Trophoblast cell (in vitro differentiated cells and primary cell): Measurements from ENCODE around the gene CTSO.

Experiments used
- DNase-seq, 2 donors: peaks; one replicate each; pipeline ENCODE4 v3.0.0-alpha.2; 2016
- H2AFZ ChIP-seq: 2 replicates; pipeline ENCODE4 v1.6.1; 2013; ENCODE audit warnings: low read length, moderate library complexity, mild to moderate bottlenecking; ENCODE audit not compliant: insufficient read depth, poor library complexity
- H2AK5ac ChIP-seq: 2 replicates; pipeline ENCODE4 v1.6.1; 2013; ENCODE audit warnings: mild to moderate bottlenecking, low read length
- H2BK120ac ChIP-seq: 2 replicates; pipeline ENCODE4 v1.6.1; 2013; ENCODE audit warnings: low read length, mild to moderate bottlenecking, moderate library complexity; ENCODE audit not compliant: insufficient read depth, poor library complexity
- H2BK12ac ChIP-seq: 2 replicates; pipeline ENCODE4 v1.6.1; 2013; ENCODE audit warnings: mild to moderate bottlenecking, low read length, moderate library complexity
- H2BK5ac ChIP-seq: 2 replicates; pipeline ENCODE4 v1.6.1; 2013; ENCODE audit warnings: low read length, low read depth, moderate library complexity, mild to moderate bottlenecking; ENCODE audit not compliant: poor library complexity
- H3K14ac ChIP-seq: 2 replicates; pipeline ENCODE4 v1.6.1; 2013; ENCODE audit warnings: mild to moderate bottlenecking, low read length
- H3K18ac ChIP-seq: 2 replicates; pipeline ENCODE4 v1.6.1; 2013; ENCODE audit warnings: mild to moderate bottlenecking, low read length
- H3K23ac ChIP-seq: 2 replicates; pipeline ENCODE4 v1.6.1; 2013; ENCODE audit warnings: low read length
- H3K27ac ChIP-seq: 2 replicates; pipeline ENCODE4 v1.5.1; 2013; ENCODE audit warnings: low read depth, mild to moderate bottlenecking, inconsistent platforms, low read length, moderate library complexity
- H3K27me3 ChIP-seq: 2 replicates; pipeline ENCODE4 v1.6.1; 2013; ENCODE audit warnings: inconsistent platforms, mild to moderate bottlenecking, low read length, moderate library complexity; ENCODE audit not compliant: insufficient read depth
- H3K36me3 ChIP-seq, 2 experiments: 1 replicate in 1 of 2; 2 replicates in 1 of 2; pipeline ENCODE4 v1.6.1; 2013; ENCODE audit warnings: low read length in 2 of 2, mild to moderate bottlenecking in 2 of 2, moderate library complexity in 1 of 2; ENCODE audit not compliant: insufficient read depth in 2 of 2, control insufficient read depth in 1 of 2
- H3K4ac ChIP-seq: 2 replicates; pipeline ENCODE4 v1.6.1; 2013; ENCODE audit warnings: low read depth, mild to moderate bottlenecking, low read length, moderate library complexity
- H3K4me1 ChIP-seq, 2 experiments: 1 replicate in 1 of 2; 2 replicates in 1 of 2; pipeline ENCODE4 v1.6.1; 2013; ENCODE audit warnings: low read length in 2 of 2, mild to moderate bottlenecking in 2 of 2, moderate library complexity in 1 of 2; ENCODE audit not compliant: insufficient read depth in 2 of 2, control insufficient read depth in 1 of 2
- H3K4me2 ChIP-seq: 2 replicates; pipeline ENCODE4 v1.6.1; 2013; ENCODE audit warnings: inconsistent platforms, mild to moderate bottlenecking, low read length, moderate library complexity
- H3K4me3 ChIP-seq: 2 replicates; pipeline ENCODE4 v1.5.1; 2013; ENCODE audit warnings: mild to moderate bottlenecking, low read depth, low read length, inconsistent platforms
- H3K79me1 ChIP-seq: one replicate; pipeline ENCODE4 v1.6.1; 2013; ENCODE audit warnings: low read length
- H3K79me2 ChIP-seq: 2 replicates; pipeline ENCODE4 v1.6.1; 2013; ENCODE audit warnings: low read length, mild to moderate bottlenecking; ENCODE audit not compliant: control insufficient read depth, insufficient read depth, poor library complexity
- H3K9ac ChIP-seq: 2 replicates; pipeline ENCODE4 v1.6.1; 2013; ENCODE audit warnings: mild to moderate bottlenecking, low read length
- H3K9me3 ChIP-seq: 2 replicates; pipeline ENCODE4 v1.6.1; 2013; ENCODE audit warnings: low read depth, mild to moderate bottlenecking, control low read depth, inconsistent platforms, low read length; ENCODE audit not compliant: insufficient read depth
- H4K12ac ChIP-seq: 2 replicates; pipeline ENCODE4 v1.6.1; 2013; ENCODE audit warnings: low read depth, mild to moderate bottlenecking, low read length, moderate library complexity
- H4K8ac ChIP-seq: 2 replicates; pipeline ENCODE4 v1.6.1; 2013; ENCODE audit warnings: low read depth, mild to moderate bottlenecking, low read length, moderate library complexity
- H4K91ac ChIP-seq: one replicate; pipeline ENCODE4 v1.6.1; 2013; ENCODE audit warnings: low read depth, mild to moderate bottlenecking, low read length, moderate library complexity
- WGBS: extraction: QIAGEN DNeasy Blood & Tissue Kit; methylation state at CpG from one replicate; pipeline ENCODE4 v1.1.7; 2013; ENCODE audit warnings: missing lambda C conversion rate; ENCODE audit not compliant: insufficient read length, insufficient coverage; ENCODE audit errors: extremely low coverage; 5-methylcytosine and 5-hydroxymethylcytosine counted together

CTSO gene

DNA sequence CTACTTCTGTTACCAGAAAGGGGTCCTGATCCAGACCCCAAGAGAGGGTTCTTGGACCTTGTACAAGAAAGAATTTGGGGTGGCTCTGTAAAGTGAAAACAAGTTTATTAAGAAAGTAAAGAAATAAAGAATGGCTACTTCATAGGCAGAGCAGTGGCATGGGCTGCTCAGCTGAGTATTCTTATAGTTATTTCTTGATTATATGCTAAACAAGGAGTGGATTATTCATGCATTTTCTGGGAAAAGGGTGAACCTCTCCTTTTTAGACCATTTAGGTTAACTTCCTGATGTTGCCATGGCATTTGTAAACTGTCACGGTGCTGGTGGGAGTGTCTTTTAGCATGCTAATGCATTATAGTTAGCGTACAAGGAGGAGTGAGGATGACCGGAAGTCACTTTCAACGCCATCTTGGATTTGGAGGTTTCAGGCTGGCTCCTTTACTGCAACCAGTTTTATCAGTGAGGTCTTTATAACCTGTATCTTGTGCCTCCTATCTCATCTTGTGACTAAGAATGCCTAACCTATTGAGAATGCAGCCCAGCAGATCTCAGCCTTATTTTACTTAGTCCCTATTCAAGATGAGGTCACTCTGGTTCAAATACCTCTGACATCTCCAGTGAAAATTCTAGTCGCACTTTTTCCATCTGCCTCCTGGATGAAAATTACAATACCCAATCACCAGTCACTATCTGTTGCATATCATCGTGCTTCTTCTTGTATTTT lies 65.7 kb downstream of the CTSO start:
- DNase-seq: peak; percentile 56 to 74
- Histone ChIP-seq H2BK120ac (no peak overlapping the region), H3K4ac (no peak overlapping the region), H3K18ac (no peak overlapping the region), H3K27ac (no peak overlapping the region), H3K4me1 (no peaks in the 10 kb centered on the region), H2BK5ac (no peak overlapping the region), H3K9ac (no peak overlapping the region), H4K12ac (no peak overlapping the region), H2AK5ac (no peak overlapping the region), H3K4me2 (no peak overlapping the region), H3K14ac (no peak overlapping the region), H2BK12ac (no peak overlapping the region), H3K4me3 (no peak overlapping the region), H3K79me1 (no peaks in the 10 kb centered on the region), H3K9me3 (peaks cover 1% of the 10 kb centered on the region), H3K79me2 (no peaks in the 10 kb centered on the region), H3K23ac (no peak overlapping the region), H4K91ac (no peak overlapping the region), H3K36me3 (no peaks in the 10 kb centered on the region), H3K27me3 (no peaks in the 10 kb centered on the region), H4K8ac (no peak overlapping the region), H2AFZ (no peak overlapping the region)
- WGBS: no CpG with 5 or more reads among the region's 6 CpGs

GRCh38 chr4:155887045-155887444 lies 66.6 kb downstream of the CTSO start:
- H3K4me1 ChIP-seq: no peaks in the 10 kb centered on the region
- H3K79me2 ChIP-seq: no peaks in the 10 kb centered on the region
- H2AFZ ChIP-seq: no peak overlapping the region
- peaks cover 1% of the 10 kb centered on the region for H3K9me3 ChIP-seq
- no peaks in the 10 kb centered on the region for H3K36me3 ChIP-seq
- no peak overlapping the region for H4K91ac ChIP-seq
- H3K18ac ChIP-seq: no peak overlapping the region
- no peak overlapping the region for H3K4me2 ChIP-seq
- H2BK120ac ChIP-seq: no peak overlapping the region
- no peak overlapping the region for H3K9ac ChIP-seq
- H3K27ac ChIP-seq: no peak overlapping the region
- H4K12ac ChIP-seq: no peak overlapping the region
- H2AK5ac ChIP-seq: no peak overlapping the region
- no CpG with 5 or more reads among the region's 1 CpG for WGBS
- no peak overlapping the region for H2BK5ac ChIP-seq
- no peak overlapping the region for H3K4me3 ChIP-seq
- H3K4ac ChIP-seq: no peak overlapping the region
- H3K27me3 ChIP-seq: no peaks in the 10 kb centered on the region
- H4K8ac ChIP-seq: no peak overlapping the region
- no peaks in the 10 kb centered on the region for H3K79me1 ChIP-seq
- no peak overlapping the region for H3K14ac ChIP-seq
- no peak for DNase-seq
- H2BK12ac ChIP-seq: no peak overlapping the region
- H3K23ac ChIP-seq: no peak overlapping the region

DNA sequence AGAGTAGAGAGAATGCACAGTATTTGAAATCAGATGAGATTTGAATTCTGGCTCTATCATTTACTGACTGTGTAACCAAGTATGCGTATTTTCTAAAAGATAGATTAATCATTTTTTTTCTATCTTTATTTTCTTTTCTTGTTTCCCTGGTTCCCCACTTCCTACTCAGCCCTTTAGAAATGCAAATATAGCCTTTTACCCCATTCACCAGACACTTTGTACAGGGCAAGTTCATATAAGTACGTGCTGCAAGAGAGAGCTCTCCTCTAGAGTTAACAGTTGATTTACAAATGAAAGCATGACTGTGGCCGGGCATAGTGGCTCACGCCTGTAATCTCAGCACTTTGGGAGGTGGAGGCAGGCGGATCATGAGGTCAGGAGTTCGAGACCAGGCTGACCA lies 68.0 kb downstream of the CTSO start:
- Histone ChIP-seq H4K8ac (no peak overlapping the region), H3K9me3 (no peaks in the 10 kb centered on the region), H3K79me1 (no peaks in the 10 kb centered on the region), H4K91ac (no peak overlapping the region), H3K4me2 (no peak overlapping the region), H3K4ac (no peak overlapping the region), H2BK5ac (no peak overlapping the region), H3K23ac (no peak overlapping the region), H4K12ac (no peak overlapping the region), H2AK5ac (no peak overlapping the region), H3K27ac (no peak overlapping the region), H2AFZ (no peak overlapping the region), H3K27me3 (no peaks in the 10 kb centered on the region), H3K4me3 (no peak overlapping the region), H3K4me1 (no peaks in the 10 kb centered on the region), H3K18ac (no peak overlapping the region), H3K79me2 (no peaks in the 10 kb centered on the region), H3K9ac (no peak overlapping the region), H3K14ac (no peak overlapping the region), H3K36me3 (no peaks in the 10 kb centered on the region), H2BK120ac (no peak overlapping the region), H2BK12ac (no peak overlapping the region)
- no peak for DNase-seq
- WGBS: no CpG with 5 or more reads among the region's 6 CpGs

GRCh38 chr4:155883895-155884294 lies 69.8 kb downstream of the CTSO start:
- no peak overlapping the region for H4K8ac ChIP-seq
- H3K23ac ChIP-seq: no peak overlapping the region
- no peak overlapping the region for H4K91ac ChIP-seq
- H3K18ac ChIP-seq: no peak overlapping the region
- no peak overlapping the region for H3K9ac ChIP-seq
- no peaks in the 10 kb centered on the region for H3K79me1 ChIP-seq
- no peaks in the 10 kb centered on the region for H3K9me3 ChIP-seq
- H2AK5ac ChIP-seq: no peak overlapping the region
- no peak for DNase-seq
- H3K4me1 ChIP-seq: no peaks in the 10 kb centered on the region
- no CpG with 5 or more reads among the region's 3 CpGs for WGBS
- no peak overlapping the region for H2BK5ac ChIP-seq
- no peak overlapping the region for H3K14ac ChIP-seq
- no peak overlapping the region for H2BK120ac ChIP-seq
- no peaks in the 10 kb centered on the region for H3K79me2 ChIP-seq
- no peak overlapping the region for H2BK12ac ChIP-seq
- H3K4me3 ChIP-seq: no peak overlapping the region
- H2AFZ ChIP-seq: no peak overlapping the region
- no peak overlapping the region for H3K27ac ChIP-seq
- H3K27me3 ChIP-seq: no peaks in the 10 kb centered on the region
- H3K36me3 ChIP-seq: no peaks in the 10 kb centered on the region
- no peak overlapping the region for H3K4me2 ChIP-seq
- no peak overlapping the region for H3K4ac ChIP-seq
- H4K12ac ChIP-seq: no peak overlapping the region
